GM12873 (cell line): ENCODE results near the gene TMEM41B.

Experiments
- TF ChIP-seq, protein P1 (sequence below): IDR thresholded peaks from 2 replicates; pipeline ENCODE4 v1.5.1; 2012; ENCODE audit warnings: low read depth, mild to moderate bottlenecking, moderate library complexity, low read length, control low read depth; ENCODE audit not compliant: insufficient read depth; ENCODE audit errors: missing control alignments

Gene TMEM41B

DNA sequence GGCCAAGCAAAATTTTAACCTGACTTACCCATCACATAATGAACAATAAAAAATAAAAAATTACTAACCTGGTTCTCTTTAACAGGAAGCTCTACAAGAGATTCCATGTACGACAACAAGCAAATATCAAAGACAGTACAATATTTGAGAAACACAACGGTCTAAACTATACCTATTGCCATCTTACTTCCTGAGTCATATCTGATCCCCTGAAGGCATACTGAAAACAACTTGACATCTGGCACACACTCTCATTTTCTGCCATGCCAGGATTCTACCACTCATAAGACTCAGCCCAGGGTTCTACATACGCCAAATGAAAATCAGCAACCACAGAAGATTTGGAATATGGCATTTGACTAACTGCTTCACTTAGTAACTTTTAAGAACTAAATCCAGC is 63.1 kb downstream of the TMEM41B start:
- TF ChIP-seq, protein P1, sequence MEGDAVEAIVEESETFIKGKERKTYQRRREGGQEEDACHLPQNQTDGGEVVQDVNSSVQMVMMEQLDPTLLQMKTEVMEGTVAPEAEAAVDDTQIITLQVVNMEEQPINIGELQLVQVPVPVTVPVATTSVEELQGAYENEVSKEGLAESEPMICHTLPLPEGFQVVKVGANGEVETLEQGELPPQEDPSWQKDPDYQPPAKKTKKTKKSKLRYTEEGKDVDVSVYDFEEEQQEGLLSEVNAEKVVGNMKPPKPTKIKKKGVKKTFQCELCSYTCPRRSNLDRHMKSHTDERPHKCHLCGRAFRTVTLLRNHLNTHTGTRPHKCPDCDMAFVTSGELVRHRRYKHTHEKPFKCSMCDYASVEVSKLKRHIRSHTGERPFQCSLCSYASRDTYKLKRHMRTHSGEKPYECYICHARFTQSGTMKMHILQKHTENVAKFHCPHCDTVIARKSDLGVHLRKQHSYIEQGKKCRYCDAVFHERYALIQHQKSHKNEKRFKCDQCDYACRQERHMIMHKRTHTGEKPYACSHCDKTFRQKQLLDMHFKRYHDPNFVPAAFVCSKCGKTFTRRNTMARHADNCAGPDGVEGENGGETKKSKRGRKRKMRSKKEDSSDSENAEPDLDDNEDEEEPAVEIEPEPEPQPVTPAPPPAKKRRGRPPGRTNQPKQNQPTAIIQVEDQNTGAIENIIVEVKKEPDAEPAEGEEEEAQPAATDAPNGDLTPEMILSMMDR, result no peak

DNA sequence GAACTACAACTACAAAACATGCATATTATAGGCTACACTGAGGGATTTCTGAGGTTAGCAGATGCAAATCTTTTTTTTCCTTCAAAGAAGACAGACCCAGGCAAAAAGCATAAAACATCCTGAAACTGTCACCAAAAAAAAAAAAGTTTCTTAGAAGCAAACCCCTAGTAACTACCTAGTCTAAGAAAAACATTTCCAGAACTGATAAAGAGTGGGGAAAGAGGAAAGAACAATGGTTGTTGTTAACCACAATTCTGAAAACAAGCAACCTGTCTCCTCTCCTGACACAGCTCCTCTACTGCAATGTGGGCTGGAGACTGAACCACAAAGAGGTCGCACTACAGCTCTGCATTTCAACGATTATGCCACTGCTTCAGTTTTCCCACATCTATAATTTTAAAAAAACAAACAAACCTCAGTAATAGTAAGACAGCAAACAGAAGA is 64.2 kb downstream of the TMEM41B start:
- TF ChIP-seq, protein P1, result peak; percentile 19

DNA sequence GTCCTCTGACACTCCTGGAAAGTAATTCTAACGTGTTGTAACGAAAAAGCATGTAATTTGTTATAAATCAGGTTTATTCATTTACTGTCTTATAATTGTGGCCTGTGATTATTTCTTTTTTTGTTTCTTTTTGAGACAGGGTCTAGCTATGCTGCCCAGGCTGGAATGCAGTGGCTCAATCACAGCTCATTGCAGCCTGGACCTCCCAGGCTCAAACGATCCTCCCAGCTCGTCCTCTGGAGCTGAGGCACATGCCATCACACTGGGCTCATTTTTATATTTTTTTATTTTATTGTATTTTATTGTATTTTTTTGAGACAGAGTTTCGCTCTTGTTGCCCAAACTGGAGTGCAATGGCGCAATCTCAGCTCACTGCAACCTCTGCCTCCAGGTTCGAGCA is 65.1 kb downstream of the TMEM41B start:
- TF ChIP-seq, protein P1, result no peak

DNA sequence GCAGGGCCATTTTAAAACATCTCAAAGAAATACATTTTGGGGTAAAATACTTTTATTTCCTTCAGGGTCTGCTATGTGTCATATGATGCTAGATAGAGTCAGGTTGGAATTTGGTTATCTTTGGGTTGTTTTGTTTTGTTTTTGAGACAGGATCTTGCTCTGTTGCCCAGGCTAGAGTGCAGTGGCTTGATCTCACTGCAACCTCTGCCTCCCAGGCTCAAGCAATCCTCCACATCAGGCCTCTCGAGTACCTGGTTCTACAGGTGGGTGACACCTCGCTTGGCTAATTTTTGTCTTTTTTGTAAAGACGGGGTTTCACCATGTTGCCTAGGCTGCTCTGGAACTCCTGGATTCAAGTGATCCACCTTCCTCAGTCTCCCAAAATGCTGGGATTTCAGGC is 66.5 kb downstream of the TMEM41B start:
- TF ChIP-seq, protein P1, result no peak

DNA sequence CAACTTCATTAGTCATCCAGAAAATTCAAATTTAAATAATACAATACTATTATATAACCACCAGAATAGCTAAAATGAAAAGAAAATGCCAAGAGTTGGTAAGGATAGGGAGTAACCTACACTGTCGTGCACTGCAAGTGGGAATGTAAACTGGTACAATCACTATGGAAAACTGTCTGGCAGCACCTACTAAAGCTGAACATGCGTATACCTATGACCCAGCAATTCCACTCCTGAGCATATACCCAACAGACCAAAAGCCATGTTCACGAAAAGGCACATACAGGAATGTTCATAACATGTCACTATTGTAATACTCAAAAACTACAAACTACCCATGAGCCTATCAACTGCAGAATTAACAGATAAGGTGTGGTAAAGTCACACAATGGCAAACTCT is 81.9 kb downstream of the TMEM41B start:
- TF ChIP-seq, protein P1, result no peak

DNA sequence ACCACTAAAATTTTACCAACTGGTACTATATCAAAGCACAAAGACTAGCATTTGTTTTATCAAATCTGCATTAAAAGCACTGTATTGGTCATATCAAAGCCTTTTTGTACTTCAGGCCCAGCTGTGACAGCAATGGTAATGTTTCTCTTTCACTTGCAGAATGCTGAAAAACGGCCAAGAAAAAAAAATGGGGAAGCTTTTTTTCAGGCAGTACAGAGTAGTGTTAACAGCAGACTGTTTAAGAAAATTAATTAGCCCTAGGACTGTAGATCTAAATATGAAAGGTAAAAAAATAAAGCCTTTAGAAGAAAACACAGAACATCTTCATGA is 82.6 kb downstream of the TMEM41B start:
- TF ChIP-seq, protein P1, result no peak
